K562 (cell line): Measurements from ENCODE around the gene CLCF1. TPM values are rescaled to one million over a fixed set of nuclear protein-coding genes. Genes with fewer than 3 reads are reported as not detected.

Experiments used
- CBFB ChIP-seq: sonication (generic); formaldehyde crosslinking; IDR thresholded peaks from 2 replicates; pipeline ENCODE4 v1.4.0; 2020; ENCODE audit warnings: mild to moderate bottlenecking, missing genetic modification reagents
- CTBP1 ChIP-seq: fragments of 450-650 bp; IDR thresholded peaks from 2 replicates; pipeline ENCODE4 v1.6.1; 2016; ENCODE audit warnings: borderline replicate concordance
- DPF2 ChIP-seq: fragments of 450-650 bp; IDR thresholded peaks from 2 replicates; pipeline ENCODE4 v1.6.1; 2016
- ERF ChIP-seq: fragments of 450-650 bp; formaldehyde crosslinking; IDR thresholded peaks from 2 replicates; pipeline ENCODE4 v1.4.0; 2020; ENCODE audit warnings: mild to moderate bottlenecking, mixed read lengths
- ETV5 ChIP-seq: sonication (generic); formaldehyde crosslinking; IDR thresholded peaks from 2 replicates; pipeline ENCODE4 v1.4.0; 2020; ENCODE audit warnings: low read depth, mild to moderate bottlenecking, missing genetic modification reagents
- GATA2 ChIP-seq: sonication (generic); formaldehyde crosslinking; IDR thresholded peaks from 2 replicates; pipeline ENCODE4 v1.4.0; 2020; ENCODE audit warnings: mild to moderate bottlenecking, missing genetic modification reagents
- L3MBTL2 ChIP-seq: fragments of 450-650 bp; IDR thresholded peaks from 2 replicates; pipeline ENCODE4 v1.6.1; 2016; ENCODE audit warnings: mild to moderate bottlenecking, moderate library complexity
- MEF2D ChIP-seq: conservative IDR thresholded peaks from 2 replicates; pipeline ENCODE4 v1.6.1; 2016; ENCODE audit warnings: low read depth, missing genetic modification characterization, missing compliant biosample characterization
- NFRKB ChIP-seq: fragments of 450-650 bp; IDR thresholded peaks from 2 replicates; pipeline ENCODE4 v1.6.1; 2016; ENCODE audit warnings: low read depth
- PKNOX1 ChIP-seq: fragments of 450-650 bp; IDR thresholded peaks from 2 replicates; pipeline ENCODE4 v1.6.1; 2016
- SOX6 ChIP-seq: fragments of 450-650 bp; IDR thresholded peaks from 2 replicates; pipeline ENCODE4 v1.6.1; 2014; ENCODE audit warnings: mild to moderate bottlenecking
- ZBTB17 ChIP-seq: fragments of 450-650 bp; formaldehyde crosslinking; IDR thresholded peaks from 2 replicates; pipeline ENCODE4 v1.4.0; 2020; ENCODE audit warnings: mild to moderate bottlenecking
- ZFX ChIP-seq: sonication (generic); formaldehyde crosslinking; IDR thresholded peaks from 2 replicates; pipeline ENCODE4 v1.8.0; 2022; ENCODE audit warnings: mild to moderate bottlenecking, missing genetic modification reagents, moderate library complexity
- ZNF197 ChIP-seq: fragments of 200-800 bp; sonication (Bioruptor generic); IDR thresholded peaks from 2 replicates; pipeline ENCODE4 v1.6.1; 2016; ENCODE audit warnings: low read depth, missing genetic modification characterization, missing compliant biosample characterization
- polyA plus RNA-seq, 8 experiments: library from polyadenylated mRNA; depleted of rRNA in 4 of 8; stranded (reverse) in 5 of 8; unstranded in 3 of 8; fragments of >200 nt; fragmentation: Nextera tagmentation in 2 of 8; fragmentation: Illumina TruSeq in 1 of 8; extraction: Ambion mirVana in 2 of 8; extraction: Trizol in 1 of 8; gene quantifications; 2 replicates each; pipeline versions ENCODE4 v1.2.1 to v1.2.3, GENCODE V29; 2011 to 2014; ENCODE audit warnings: inconsistent platforms in 1 of 8, missing spikeins in 1 of 8
- total RNA-seq, 7 experiments: library from RNA; depleted of rRNA in 6 of 7; stranded (reverse); fragments of >200 nt in 6 of 7; fragmentation: Illumina TruSeq in 2 of 7; extraction: Trizol in 2 of 7; gene quantifications; 2 replicates each; pipeline versions ENCODE4 v1.2.1 to v1.2.3, GENCODE V29; 2011 to 2021; ENCODE audit warnings: low replicate concordance in 1 of 7
- TF ChIP-seq, protein P1 (sequence below): fragments of 450-650 bp; IDR thresholded peaks from 2 replicates; pipeline ENCODE4 v1.6.1; 2018; ENCODE audit not compliant: partially characterized antibody

CLCF1 gene
- total and polyA plus RNA-seq, 9 of the 15 experiments (the other 6 are each of a cell fraction or from before 2014, with no cell fraction given): 0.49 to 5.8 (median 3.0) TPM

- TF ChIP-seq GATA2 (peak; percentile 65), L3MBTL2 (peak; percentile 26; the same call in 1 of the 2 replicates), NFRKB (0 out of 2 replicates have a peak, but pooled peaks have one; percentile 24), DPF2 (peak; percentile 86), CBFB (0 out of 2 replicates have a peak, but pooled peaks have one; percentile 43), ETV5 (CRISPR knock-in tag) (no peak), PKNOX1 (peak; percentile 67), MEF2D (tag) (peak; percentile 63; the same call in 1 of the 2 replicates), SOX6 (peak; percentile 41; the same call in 1 of the 2 replicates), ZFX (CRISPR knock-in tag) (peak; percentile 49), ZBTB17 (peak; percentile 64; the same call in 1 of the 2 replicates), ERF (peak; percentile 90), ZNF197 (CRISPR knock-in tag) (no peak), CTBP1 (peak; percentile 75; the same call in 1 of the 2 replicates)
- TF ChIP-seq, protein P1, sequence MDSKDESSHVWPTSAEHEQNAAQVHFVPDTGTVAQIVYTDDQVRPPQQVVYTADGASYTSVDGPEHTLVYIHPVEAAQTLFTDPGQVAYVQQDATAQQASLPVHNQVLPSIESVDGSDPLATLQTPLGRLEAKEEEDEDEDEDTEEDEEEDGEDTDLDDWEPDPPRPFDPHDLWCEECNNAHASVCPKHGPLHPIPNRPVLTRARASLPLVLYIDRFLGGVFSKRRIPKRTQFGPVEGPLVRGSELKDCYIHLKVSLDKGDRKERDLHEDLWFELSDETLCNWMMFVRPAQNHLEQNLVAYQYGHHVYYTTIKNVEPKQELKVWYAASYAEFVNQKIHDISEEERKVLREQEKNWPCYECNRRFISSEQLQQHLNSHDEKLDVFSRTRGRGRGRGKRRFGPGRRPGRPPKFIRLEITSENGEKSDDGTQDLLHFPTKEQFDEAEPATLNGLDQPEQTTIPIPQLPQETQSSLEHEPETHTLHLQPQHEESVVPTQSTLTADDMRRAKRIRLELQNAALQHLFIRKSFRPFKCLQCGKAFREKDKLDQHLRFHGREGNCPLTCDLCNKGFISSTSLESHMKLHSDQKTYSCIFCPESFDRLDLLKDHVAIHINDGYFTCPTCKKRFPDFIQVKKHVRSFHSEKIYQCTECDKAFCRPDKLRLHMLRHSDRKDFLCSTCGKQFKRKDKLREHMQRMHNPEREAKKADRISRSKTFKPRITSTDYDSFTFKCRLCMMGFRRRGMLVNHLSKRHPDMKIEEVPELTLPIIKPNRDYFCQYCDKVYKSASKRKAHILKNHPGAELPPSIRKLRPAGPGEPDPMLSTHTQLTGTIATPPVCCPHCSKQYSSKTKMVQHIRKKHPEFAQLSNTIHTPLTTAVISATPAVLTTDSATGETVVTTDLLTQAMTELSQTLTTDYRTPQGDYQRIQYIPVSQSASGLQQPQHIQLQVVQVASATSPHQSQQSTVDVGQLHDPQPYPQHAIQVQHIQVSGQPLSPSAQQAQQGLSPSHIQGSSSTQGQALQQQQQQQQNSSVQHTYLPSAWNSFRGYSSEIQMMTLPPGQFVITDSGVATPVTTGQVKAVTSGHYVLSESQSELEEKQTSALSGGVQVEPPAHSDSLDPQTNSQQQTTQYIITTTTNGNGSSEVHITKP: peak; percentile 80
- TF ChIP-seq, all 486 proteins: peak for 96
These were observed 6.0 kb upstream of the CLCF1 start (continued) for GRCh38 chr11:67379061-67380058.
